Measurements from ENCODE around the gene C1QTNF2.

Gene C1QTNF2

GRCh38 chr5:160303690-160304089 is 66.7 kb downstream of the C1QTNF2 start:
- no peak for DNase-seq (ENCODE audit: low read depth in 2 of 2)

GRCh38 chr5:160298189-160298588 is 72.2 kb downstream of the C1QTNF2 start:
- DNase-seq (ENCODE audit: low read depth in 2 of 2) = no peak

- DNase-seq (ENCODE audit: low read depth in 2 of 2) = no peak
Measured at GRCh38 chr5:160297776-160298175, 72.7 kb downstream of the C1QTNF2 start.
